GM12874 (cell line): ENCODE data around the gene CLDN4.

Source experiments
- TF ChIP-seq, protein P1 (sequence below): IDR thresholded peaks from 2 replicates; pipeline ENCODE4 v1.5.1; 2011; ENCODE audit warnings: low read depth, mild to moderate bottlenecking, control low read depth, low read length, moderate library complexity; ENCODE audit not compliant: insufficient read depth

Gene CLDN4

GRCh38 chr7:73847941-73848723, 17.3 kb downstream of the CLDN4 start:
- TF ChIP-seq, protein P1, sequence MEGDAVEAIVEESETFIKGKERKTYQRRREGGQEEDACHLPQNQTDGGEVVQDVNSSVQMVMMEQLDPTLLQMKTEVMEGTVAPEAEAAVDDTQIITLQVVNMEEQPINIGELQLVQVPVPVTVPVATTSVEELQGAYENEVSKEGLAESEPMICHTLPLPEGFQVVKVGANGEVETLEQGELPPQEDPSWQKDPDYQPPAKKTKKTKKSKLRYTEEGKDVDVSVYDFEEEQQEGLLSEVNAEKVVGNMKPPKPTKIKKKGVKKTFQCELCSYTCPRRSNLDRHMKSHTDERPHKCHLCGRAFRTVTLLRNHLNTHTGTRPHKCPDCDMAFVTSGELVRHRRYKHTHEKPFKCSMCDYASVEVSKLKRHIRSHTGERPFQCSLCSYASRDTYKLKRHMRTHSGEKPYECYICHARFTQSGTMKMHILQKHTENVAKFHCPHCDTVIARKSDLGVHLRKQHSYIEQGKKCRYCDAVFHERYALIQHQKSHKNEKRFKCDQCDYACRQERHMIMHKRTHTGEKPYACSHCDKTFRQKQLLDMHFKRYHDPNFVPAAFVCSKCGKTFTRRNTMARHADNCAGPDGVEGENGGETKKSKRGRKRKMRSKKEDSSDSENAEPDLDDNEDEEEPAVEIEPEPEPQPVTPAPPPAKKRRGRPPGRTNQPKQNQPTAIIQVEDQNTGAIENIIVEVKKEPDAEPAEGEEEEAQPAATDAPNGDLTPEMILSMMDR, result no peak

GRCh38 chr7:73850781-73851207, 20.0 kb downstream of the CLDN4 start:
- TF ChIP-seq, protein P1, result no peak

GRCh38 chr7:73851410-73852338, 20.9 kb downstream of the CLDN4 start:
- TF ChIP-seq, protein P1, result no peak

GRCh38 chr7:73852500-73852899, 21.7 kb downstream of the CLDN4 start:
- TF ChIP-seq, protein P1, result no peak

DNA sequence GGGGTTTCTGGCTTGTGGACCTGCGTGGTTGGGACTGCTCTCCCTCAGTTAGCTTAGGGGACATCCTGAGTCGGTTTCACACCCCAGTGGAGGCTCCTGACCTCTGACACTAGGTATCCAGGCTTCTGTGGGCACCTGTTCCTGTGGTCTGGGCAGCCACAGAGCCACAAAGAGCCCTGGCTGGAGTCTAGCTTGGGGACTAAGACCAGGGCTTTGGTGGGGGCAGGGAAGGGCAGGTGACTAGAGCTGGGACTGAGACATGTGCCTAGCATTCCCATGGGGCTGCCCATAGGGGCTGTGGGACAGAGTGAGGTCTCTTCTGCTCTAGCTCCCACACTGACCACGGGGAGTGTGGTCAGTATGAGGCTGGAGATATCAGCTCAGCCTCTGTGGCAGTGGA, 26.1 kb downstream of the CLDN4 start:
- TF ChIP-seq, protein P1, result no peak

GRCh38 chr7:73858807-73859206, 28.0 kb downstream of the CLDN4 start:
- TF ChIP-seq, protein P1, result no peak

GRCh38 chr7:73860859-73861258, 30.1 kb downstream of the CLDN4 start, which contains the start of gene TMEM270:
TSS of gene TMEM270 (plus strand) at chr7:73861159. CDS start at chr7:73861195, 36 bp downstream.
- TF ChIP-seq, protein P1, result no peak
